PC-9 (cell line): ENCODE measurements around the gene TNP2. TPM values are rescaled to one million over a fixed set of nuclear protein-coding genes. Genes with fewer than 3 reads are reported as not detected.

Experiments
- BruUV-seq: library from RNA; stranded (reverse); fragments of 400-500 nt; replicated peaks from 2 replicates; lab custom pipeline; 2021; lab: Mats Ljungman, UMichigan
- CTCF ChIA-PET: fragments of 300-600 bp; sonication (Branson Sonifier 250); formaldehyde crosslinking; loops from one replicate; lab custom pipeline; 2022; ENCODE audit warnings: antibody characterized with exemption; lab: Charles Lee
- POLR2A ChIA-PET: fragments of 300-600 bp; sonication (Branson Sonifier 250); formaldehyde crosslinking; loops from one replicate; lab custom pipeline; 2022; ENCODE audit warnings: antibody characterized with exemption; ENCODE audit not compliant: unreplicated experiment; lab: Charles Lee
- DNase-seq, 2 experiments: peaks; one replicate each; pipeline versions ENCODE4 v3.0.0 to v3.0.0-alpha.2; 2015 to 2022; ENCODE audit warnings: mixed read lengths in 1 of 2
- H2AFZ ChIP-seq: fragments of 200-600 bp; sonication (generic); 2 replicates; pipeline ENCODE4 v1.8.1; 2017; ENCODE audit warnings: antibody characterized with exemption
- H3F3A ChIP-seq: fragments of 200-600 bp; sonication (generic); 2 replicates; pipeline ENCODE4 v1.8.1; 2017; ENCODE audit warnings: antibody characterized with exemption, mild to moderate bottlenecking, low read depth; ENCODE audit not compliant: insufficient read depth
- H3K27ac ChIP-seq: fragments of 200-600 bp; sonication (generic); 2 replicates; pipeline ENCODE4 v1.6.1; 2016; ENCODE audit warnings: mixed run types
- H3K27me3 ChIP-seq: fragments of 200-600 bp; sonication (generic); 2 replicates; pipeline ENCODE4 v1.6.1; 2016; ENCODE audit warnings: low read depth, mixed run types; ENCODE audit not compliant: insufficient read depth
- H3K36me3 ChIP-seq: fragments of 200-600 bp; sonication (generic); 2 replicates; pipeline ENCODE4 v1.6.1; 2016; ENCODE audit warnings: low read depth, mixed run types
- H3K4me1 ChIP-seq: fragments of 200-600 bp; sonication (generic); replicated peaks from 2 replicates; pipeline ENCODE4 v1.6.1; 2016; ENCODE audit warnings: mixed run types; ENCODE audit not compliant: insufficient read depth
- H3K4me2 ChIP-seq: fragments of 200-600 bp; sonication (generic); 2 replicates; pipeline ENCODE4 v1.6.1; 2017; ENCODE audit warnings: mixed run types
- H3K4me3 ChIP-seq: fragments of 200-600 bp; sonication (generic); 2 replicates; pipeline ENCODE4 v1.6.1; 2016; ENCODE audit warnings: mixed run types
- H3K79me2 ChIP-seq: fragments of 200-600 bp; sonication (generic); 2 replicates; pipeline ENCODE4 v1.6.1; 2017; ENCODE audit warnings: low read depth, mixed run types
- H3K9me2 ChIP-seq: fragments of 200-600 bp; sonication (generic); 2 replicates; pipeline ENCODE4 v1.8.1; 2017; ENCODE audit warnings: mild to moderate bottlenecking; ENCODE audit not compliant: insufficient read depth
- H3K9me3 ChIP-seq: fragments of 200-600 bp; sonication (generic); 2 replicates; pipeline ENCODE4 v1.8.1; 2016; ENCODE audit warnings: low read depth; ENCODE audit not compliant: insufficient read depth
- H4K20me1 ChIP-seq: fragments of 200-600 bp; sonication (generic); 2 replicates; pipeline ENCODE4 v1.8.1; 2017; ENCODE audit not compliant: insufficient read depth
- EZH2 ChIP-seq: fragments of 200-600 bp; sonication (generic); IDR thresholded peaks from 2 replicates; pipeline ENCODE4 v1.8.0; 2017; ENCODE audit warnings: antibody characterized with exemption, low read depth
- intact Hi-C: fragments of 100-400 bp; cut with micrococcal nuclease; formaldehyde crosslinking; loops from one replicate; pipeline ENCODE4 v1.10.0; 2022; ENCODE audit not compliant: unreplicated experiment
- total RNA-seq: library from RNA; stranded (reverse); gene quantifications from 2 replicates; pipeline ENCODE4 v1.2.3, GENCODE V29; 2021
- TF ChIP-seq, protein P1 (sequence below): fragments of 200-600 bp; sonication (generic); conservative IDR thresholded peaks from 2 replicates; pipeline ENCODE4 v1.6.1; 2017; ENCODE audit warnings: mixed run types, antibody characterized with exemption, mild to moderate bottlenecking, moderate library complexity

The TNP2 gene
- total RNA-seq, 1 experiment from 2014 or later = not detected

DNA sequence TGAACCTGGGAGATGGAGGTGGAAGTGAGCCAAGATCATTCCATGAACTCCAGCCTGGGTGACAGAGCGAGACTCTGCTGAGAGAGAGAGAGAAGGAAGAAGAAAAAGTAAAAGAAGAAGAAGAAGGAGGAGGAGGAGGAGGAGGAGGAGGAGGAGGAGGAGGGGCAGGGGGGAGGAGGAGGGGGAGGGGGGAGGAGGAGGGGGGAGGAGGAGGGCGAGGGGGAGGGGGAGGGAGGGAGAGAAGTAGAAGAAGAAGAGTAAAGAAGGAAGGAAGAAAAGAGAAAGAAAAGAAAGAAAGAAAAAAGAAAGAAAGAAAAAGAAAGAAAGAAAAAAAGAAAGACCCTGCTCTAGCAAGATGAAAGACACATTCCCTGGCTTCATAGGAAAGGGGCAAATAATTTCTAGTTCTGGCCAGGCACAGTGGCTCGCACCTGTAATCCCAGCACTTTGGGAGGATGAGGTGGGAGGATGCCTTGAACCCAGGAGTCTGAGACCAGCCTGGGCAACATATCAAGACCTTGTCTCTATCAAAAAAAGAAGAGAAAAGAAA lies 36.7 kb downstream of the TNP2 start:
- Histone ChIP-seq H3K4me1 (no peaks in the 10 kb centered on the region), H4K20me1 (no peaks in the 10 kb centered on the region), H3K9me3 (no peaks in the 10 kb centered on the region), H3K27ac (no peak overlapping the region), H3K27me3 (no peaks in the 10 kb centered on the region), H3K79me2 (no peaks in the 10 kb centered on the region), H3F3A (peaks cover 7% of the 10 kb centered on the region; the same call in 1 of the 2 replicates), H3K9me2 (no peaks in the 10 kb centered on the region), H3K4me2 (no peak overlapping the region), H3K4me3 (no peak overlapping the region), H3K36me3 (no peaks in the 10 kb centered on the region), H2AFZ (no peak overlapping the region)
- BruUV-seq = no TSS peak
- TF ChIP-seq EZH2 = no peak
- TF ChIP-seq, protein P1, sequence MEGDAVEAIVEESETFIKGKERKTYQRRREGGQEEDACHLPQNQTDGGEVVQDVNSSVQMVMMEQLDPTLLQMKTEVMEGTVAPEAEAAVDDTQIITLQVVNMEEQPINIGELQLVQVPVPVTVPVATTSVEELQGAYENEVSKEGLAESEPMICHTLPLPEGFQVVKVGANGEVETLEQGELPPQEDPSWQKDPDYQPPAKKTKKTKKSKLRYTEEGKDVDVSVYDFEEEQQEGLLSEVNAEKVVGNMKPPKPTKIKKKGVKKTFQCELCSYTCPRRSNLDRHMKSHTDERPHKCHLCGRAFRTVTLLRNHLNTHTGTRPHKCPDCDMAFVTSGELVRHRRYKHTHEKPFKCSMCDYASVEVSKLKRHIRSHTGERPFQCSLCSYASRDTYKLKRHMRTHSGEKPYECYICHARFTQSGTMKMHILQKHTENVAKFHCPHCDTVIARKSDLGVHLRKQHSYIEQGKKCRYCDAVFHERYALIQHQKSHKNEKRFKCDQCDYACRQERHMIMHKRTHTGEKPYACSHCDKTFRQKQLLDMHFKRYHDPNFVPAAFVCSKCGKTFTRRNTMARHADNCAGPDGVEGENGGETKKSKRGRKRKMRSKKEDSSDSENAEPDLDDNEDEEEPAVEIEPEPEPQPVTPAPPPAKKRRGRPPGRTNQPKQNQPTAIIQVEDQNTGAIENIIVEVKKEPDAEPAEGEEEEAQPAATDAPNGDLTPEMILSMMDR = no peak
- POLR2A ChIA-PET = no interaction called here
- no peak for DNase-seq
- CTCF ChIA-PET = no interaction called here
- intact Hi-C loops = no loop called here

DNA sequence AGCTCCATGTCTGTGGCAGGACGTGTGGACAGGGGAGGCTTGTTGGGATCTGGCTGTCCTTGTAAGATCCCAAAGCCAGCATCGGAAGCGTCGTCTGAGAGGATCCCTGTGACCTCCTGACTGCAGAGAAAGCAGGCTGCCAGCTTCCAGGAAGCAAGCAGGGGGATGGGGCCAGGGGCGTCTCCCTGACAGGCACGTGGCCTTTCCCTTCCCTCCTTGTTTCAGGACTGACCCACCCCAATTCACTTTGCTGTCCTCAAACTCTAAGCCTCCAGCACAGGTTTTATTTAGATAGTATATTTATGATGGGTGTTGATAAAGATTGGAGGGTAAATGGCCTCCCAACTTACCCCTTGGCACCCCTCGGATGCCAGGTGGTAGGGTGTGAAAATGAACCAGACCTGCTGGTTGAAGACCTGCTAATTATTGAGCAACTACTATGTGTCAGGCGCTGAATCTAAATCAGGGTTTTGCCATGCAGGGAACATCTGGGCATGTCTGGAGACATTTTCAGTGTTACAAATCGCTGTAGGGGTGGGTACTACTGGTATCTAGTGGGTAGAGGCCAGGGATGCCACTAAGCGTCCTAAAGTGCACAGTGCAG lies 37.7 kb downstream of the TNP2 start:
- H3K9me2 ChIP-seq = no peaks in the 10 kb centered on the region
- intact Hi-C loops = no loop called here
- BruUV-seq = no TSS peak
- H3K4me3 ChIP-seq = no peak overlapping the region
- TF ChIP-seq, protein P1 = no peak
- no peak for TF ChIP-seq EZH2
- ChIA-PET POLR2A (no interaction called here), CTCF (no interaction called here)
- no peak overlapping the region for H2AFZ ChIP-seq
- no peaks in the 10 kb centered on the region for H3K79me2 ChIP-seq
- H3K36me3 ChIP-seq = no peaks in the 10 kb centered on the region
- H3K27me3 ChIP-seq = no peaks in the 10 kb centered on the region
- no peaks in the 10 kb centered on the region for H3K9me3 ChIP-seq
- H3K4me1 ChIP-seq = no peaks in the 10 kb centered on the region
- no peaks in the 10 kb centered on the region for H4K20me1 ChIP-seq
- H3K27ac ChIP-seq = no peak overlapping the region
- no peak for DNase-seq
- H3F3A ChIP-seq = peaks cover 7% of the 10 kb centered on the region; the same call in 1 of the 2 replicates
- no peak overlapping the region for H3K4me2 ChIP-seq

DNA sequence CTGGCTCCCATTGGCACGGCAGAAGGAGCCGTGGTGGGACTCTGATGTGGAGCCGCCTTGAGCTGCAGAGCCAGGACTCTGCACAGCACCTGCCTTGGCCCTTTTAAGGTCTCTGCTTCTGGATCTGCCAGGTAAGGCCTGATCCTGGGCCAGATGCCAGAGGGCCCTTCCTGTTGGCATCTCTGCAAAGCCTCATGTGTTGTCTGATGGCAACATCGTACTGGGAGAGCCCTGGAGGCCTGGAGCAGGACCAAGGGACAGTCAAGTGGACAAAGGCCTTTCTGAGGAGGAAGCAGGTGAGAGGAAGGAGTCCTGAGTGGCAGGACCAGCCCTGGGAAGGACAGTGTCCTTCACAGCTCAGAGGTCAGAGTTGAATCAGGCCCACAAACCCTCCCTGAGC lies 39.2 kb downstream of the TNP2 start:
- H3K36me3 ChIP-seq = no peaks in the 10 kb centered on the region
- no peaks in the 10 kb centered on the region for H4K20me1 ChIP-seq
- no peaks in the 10 kb centered on the region for H3K9me3 ChIP-seq
- intact Hi-C loops = no loop called here
- BruUV-seq = no TSS peak
- H3F3A ChIP-seq = peaks cover 7% of the 10 kb centered on the region; the same call in 1 of the 2 replicates
- H3K4me3 ChIP-seq = no peak overlapping the region
- H3K27ac ChIP-seq = no peak overlapping the region
- H3K79me2 ChIP-seq = no peaks in the 10 kb centered on the region
- peak; percentile 63 to 65 for DNase-seq
- no peaks in the 10 kb centered on the region for H3K9me2 ChIP-seq
- H3K4me1 ChIP-seq = no peaks in the 10 kb centered on the region
- TF ChIP-seq EZH2 = no peak
- TF ChIP-seq, protein P1 = no peak
- H3K4me2 ChIP-seq = no peak overlapping the region
- CTCF ChIA-PET = no interaction called here
- no peak overlapping the region for H2AFZ ChIP-seq
- POLR2A ChIA-PET = interaction anchor here (0.7 kb wide), 1 partner anchor 96 kb away, joined by 7 read pairs; no protein-coding TSS in a partner anchor
- H3K27me3 ChIP-seq = no peaks in the 10 kb centered on the region
